K562 (cell line): ENCODE results near the gene ZNF322. TPM values are rescaled to one million over a fixed set of nuclear protein-coding genes. Genes with fewer than 3 reads are reported as not detected.

ENCODE experiments used
- BRCA1 ChIP-seq, 2 experiments: fragments of 450-650 bp in 1 of 2; sonication (generic) in 1 of 2; formaldehyde crosslinking in 1 of 2; IDR thresholded peaks; 2 replicates each; pipeline versions ENCODE4 v1.5.0 to v1.6.1; 2017 to 2020; ENCODE audit warnings: mild to moderate bottlenecking in 1 of 2, missing genetic modification reagents in 1 of 2
- CBX2 ChIP-seq: fragments of 200-600 bp; sonication (generic); IDR thresholded peaks from one replicate; pipeline ENCODE4 v1.6.1; 2012; ENCODE audit warnings: mild to moderate bottlenecking, low read length, inconsistent platforms; ENCODE audit not compliant: insufficient read depth, poor library complexity, severe bottlenecking
- CEBPB ChIP-seq: fragments of 450-650 bp; IDR thresholded peaks from 2 replicates; pipeline ENCODE4 v1.6.1; 2016; ENCODE audit warnings: missing genetic modification characterization, missing compliant biosample characterization
- ID3 ChIP-seq, 2 experiments: fragments of 250-450 bp in 1 of 2; fragments of 450-650 bp in 1 of 2; sonication (Bioruptor Pico) in 1 of 2; IDR thresholded peaks; 2 replicates each; pipeline versions ENCODE4 v1.6.1 to v1.8.0; 2016 to 2021; ENCODE audit warnings: mild to moderate bottlenecking in 2 of 2, moderate library complexity in 2 of 2, missing compliant biosample characterization in 1 of 2, missing genetic modification characterization in 1 of 2
- JUN ChIP-seq, 2 experiments: sonication (generic) in 1 of 2; formaldehyde crosslinking in 1 of 2; IDR thresholded peaks; 2 replicates each; pipeline versions ENCODE4 v1.6.1 to v1.8.0; 2012 to 2022; ENCODE audit warnings: borderline replicate concordance in 2 of 2, mild to moderate bottlenecking in 2 of 2, improper control_type of control experiment in 1 of 2, low read depth in 1 of 2, low read length in 1 of 2, missing genetic modification reagents in 1 of 2
- KLF13 ChIP-seq: fragments of 450-650 bp; IDR thresholded peaks from 2 replicates; pipeline ENCODE4 v1.6.1; 2016; ENCODE audit warnings: missing genetic modification characterization, low read depth, mild to moderate bottlenecking, missing compliant biosample characterization, moderate library complexity, borderline replicate concordance
- TCFL5 ChIP-seq: fragments of 250-450 bp; sonication (Bioruptor Pico); conservative IDR thresholded peaks from 2 replicates; pipeline ENCODE4 v1.6.1; 2021; ENCODE audit warnings: mild to moderate bottlenecking, moderate library complexity, matching md5 sums
- TSHZ1 ChIP-seq: fragments of 250-450 bp; sonication (Bioruptor Pico); IDR thresholded peaks from 2 replicates; pipeline ENCODE4 v1.4.0; 2020; ENCODE audit warnings: mild to moderate bottlenecking, moderate library complexity
- ZKSCAN1 ChIP-seq: fragments of 150-350 bp; IDR thresholded peaks from 2 replicates; pipeline ENCODE4 v1.6.1; 2016; ENCODE audit warnings: low read depth, low read length
- ZNF263 ChIP-seq: sonication (generic); formaldehyde crosslinking; IDR thresholded peaks from 2 replicates; pipeline ENCODE4 v1.8.0; 2022; ENCODE audit warnings: mild to moderate bottlenecking, missing genetic modification reagents, borderline replicate concordance
- ZNF318 ChIP-seq, 2 experiments: fragments of 450-650 bp; IDR thresholded peaks; 2 replicates each; pipeline ENCODE4 v1.6.1; 2016; ENCODE audit warnings: mild to moderate bottlenecking in 2 of 2, borderline replicate concordance in 1 of 2, low read depth in 1 of 2, moderate library complexity in 1 of 2
- ZNF76 ChIP-seq: fragments of 250-450 bp; sonication (Bioruptor Pico); IDR thresholded peaks from 2 replicates; pipeline ENCODE4 v1.4.0; 2020; ENCODE audit warnings: mild to moderate bottlenecking, moderate library complexity, borderline replicate concordance
- ZNF778 ChIP-seq: fragments of 450-650 bp; formaldehyde crosslinking; IDR thresholded peaks from 2 replicates; pipeline ENCODE4 v1.4.0; 2020; ENCODE audit warnings: mild to moderate bottlenecking, moderate library complexity
- polyA plus RNA-seq, 8 experiments: library from polyadenylated mRNA; depleted of rRNA in 4 of 8; stranded (reverse) in 5 of 8; unstranded in 3 of 8; fragments of >200 nt; fragmentation: Nextera tagmentation in 2 of 8; fragmentation: Illumina TruSeq in 1 of 8; extraction: Ambion mirVana in 2 of 8; extraction: Trizol in 1 of 8; gene quantifications; 2 replicates each; pipeline versions ENCODE4 v1.2.1 to v1.2.3, GENCODE V29; 2011 to 2014; ENCODE audit warnings: inconsistent platforms in 1 of 8, missing spikeins in 1 of 8
- total RNA-seq, 7 experiments: library from RNA; depleted of rRNA in 6 of 7; stranded (reverse); fragments of >200 nt in 6 of 7; fragmentation: Illumina TruSeq in 2 of 7; extraction: Trizol in 2 of 7; gene quantifications; 2 replicates each; pipeline versions ENCODE4 v1.2.1 to v1.2.3, GENCODE V29; 2011 to 2021; ENCODE audit warnings: low replicate concordance in 1 of 7

The ZNF322 gene
- total and polyA plus RNA-seq, 9 of the 15 experiments (the other 6 are each of a cell fraction or from before 2014, with no cell fraction given): 4.7 to 31.2 (median 18.7) TPM

- TF ChIP-seq ZNF318 (IDR thresholded peaks at IDR 0.05; ENCODE audit: borderline replicate concordance in 1 of 2, low read depth in 1 of 2): no peak
- TF ChIP-seq ZNF263 (CRISPR knock-in tag): no peak
- no peak for TF ChIP-seq BRCA1 (IDR thresholded peaks at IDR 0.05)
- TF ChIP-seq BRCA1 (CRISPR knock-in tag; IDR thresholded peaks at IDR 0.05): no peak
- no peak for TF ChIP-seq JUN (IDR thresholded peaks at IDR 0.05; ENCODE audit: borderline replicate concordance, low read depth, low read length)
- TF ChIP-seq JUN (CRISPR knock-in tag; IDR thresholded peaks at IDR 0.05; ENCODE audit: borderline replicate concordance): no peak
- TF ChIP-seq CEBPB (tag): peak; percentile 94
- TF ChIP-seq TCFL5 (CRISPR knock-in tag): no peak
- 0 out of 2 replicates have a peak, but pooled peaks have one; percentile 43 for TF ChIP-seq ID3 (CRISPR knock-in tag; IDR thresholded peaks at IDR 0.05)
- no peak for TF ChIP-seq ID3 (tag; IDR thresholded peaks at IDR 0.05)
- no peak for TF ChIP-seq ZNF76 (CRISPR knock-in tag)
- TF ChIP-seq TSHZ1: no peak
- no peak for TF ChIP-seq KLF13 (tag)
- TF ChIP-seq ZKSCAN1: 0 out of 2 replicates have a peak, but pooled peaks have one; percentile 8
- TF ChIP-seq ZNF778 (CRISPR knock-in tag): no peak
- no peak for TF ChIP-seq CBX2
Observed at GRCh38 chr6:26594131-26594498, 65.4 kb downstream of the ZNF322 start (continued).
